ENCODE data around the gene SGMS2. TPM values are rescaled to one million over a fixed set of nuclear protein-coding genes. Genes with fewer than 3 reads are reported as not detected.

Gene SGMS2
- total and polyA plus RNA-seq, 2 donors (not counting 1 experiment from before 2014, with no cell fraction given), result 0.12 TPM; not detected in 1

DNA sequence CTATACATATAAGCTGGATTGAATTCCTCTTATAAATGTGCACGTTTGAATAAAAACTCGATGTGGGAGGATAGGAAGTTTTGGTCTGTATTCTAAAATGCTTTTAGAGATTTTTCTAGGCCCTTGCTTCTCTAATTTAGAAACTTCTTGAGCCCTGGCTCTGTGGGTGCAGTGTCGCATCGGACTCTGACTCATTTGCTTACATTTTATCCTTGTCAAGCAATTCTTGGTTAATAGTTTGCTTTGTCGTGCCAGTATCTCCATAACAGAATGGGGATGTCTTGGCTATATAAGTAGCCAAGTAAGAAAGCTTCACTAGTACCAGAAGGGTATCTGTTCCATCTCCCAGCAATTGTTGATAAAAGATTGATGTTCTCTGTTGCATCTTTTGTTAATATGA lies 10.7 kb downstream of the SGMS2 start:
- CTCF ChIA-PET, result no interaction called here
- no peak overlapping the region for H3K9ac ChIP-seq (ENCODE audit: low read length)
- H3K9me3 ChIP-seq (ENCODE audit: control extremely low read depth in 1 of 3, control insufficient read depth in 2 of 3, insufficient read depth in 1 of 3, low read length in 2 of 3), result no peaks in the 10 kb centered on the region
- no peaks in the 10 kb centered on the region for H3K4me1 ChIP-seq (ENCODE audit: control insufficient read depth in 2 of 2, insufficient read depth in 2 of 2, low read length in 2 of 2)
- H2AFZ ChIP-seq (ENCODE audit: insufficient read depth, low read depth, low read length, poor library complexity, severe bottlenecking), result no peak overlapping the region
- peaks cover 0 to 3% (median 0%) of the 10 kb centered on the region in 4 experiments for H3K27me3 ChIP-seq (replicated peaks in 1 of 4; ENCODE audit: control extremely low read depth in 1 of 4, control insufficient read depth in 3 of 4, insufficient read depth in 4 of 4, low read length in 3 of 4)
- 80% methylated on average over 1 of the region's 5 CpGs for WGBS (ENCODE audit: insufficient coverage)
- no peak for TF ChIP-seq EZH2 (IDR thresholded peaks at IDR 0.05; ENCODE audit: borderline replicate concordance, insufficient read depth, low read depth, low read length, poor library complexity, severe bottlenecking)
- TF ChIP-seq, protein P1, sequence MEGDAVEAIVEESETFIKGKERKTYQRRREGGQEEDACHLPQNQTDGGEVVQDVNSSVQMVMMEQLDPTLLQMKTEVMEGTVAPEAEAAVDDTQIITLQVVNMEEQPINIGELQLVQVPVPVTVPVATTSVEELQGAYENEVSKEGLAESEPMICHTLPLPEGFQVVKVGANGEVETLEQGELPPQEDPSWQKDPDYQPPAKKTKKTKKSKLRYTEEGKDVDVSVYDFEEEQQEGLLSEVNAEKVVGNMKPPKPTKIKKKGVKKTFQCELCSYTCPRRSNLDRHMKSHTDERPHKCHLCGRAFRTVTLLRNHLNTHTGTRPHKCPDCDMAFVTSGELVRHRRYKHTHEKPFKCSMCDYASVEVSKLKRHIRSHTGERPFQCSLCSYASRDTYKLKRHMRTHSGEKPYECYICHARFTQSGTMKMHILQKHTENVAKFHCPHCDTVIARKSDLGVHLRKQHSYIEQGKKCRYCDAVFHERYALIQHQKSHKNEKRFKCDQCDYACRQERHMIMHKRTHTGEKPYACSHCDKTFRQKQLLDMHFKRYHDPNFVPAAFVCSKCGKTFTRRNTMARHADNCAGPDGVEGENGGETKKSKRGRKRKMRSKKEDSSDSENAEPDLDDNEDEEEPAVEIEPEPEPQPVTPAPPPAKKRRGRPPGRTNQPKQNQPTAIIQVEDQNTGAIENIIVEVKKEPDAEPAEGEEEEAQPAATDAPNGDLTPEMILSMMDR (IDR thresholded peaks at IDR 0.05), result no peak
- no peak overlapping the region for H3K4me3 Mint-ChIP-seq
- POLR2A ChIA-PET, result no interaction called here
- intact Hi-C loops (cut with micrococcal nuclease), result no loop called here
- no peaks in the 10 kb centered on the region for H4K20me1 ChIP-seq (ENCODE audit: control insufficient read depth, insufficient read depth, low read length, poor library complexity, severe bottlenecking)
- H3K27ac Mint-ChIP-seq, result no peak overlapping the region
- no peak overlapping the region for H3K27ac ChIP-seq (ENCODE audit: low read length in 2 of 2)
- peaks cover 5% of the 10 kb centered on the region for H3K27me3 Mint-ChIP-seq
- no peaks in the 10 kb centered on the region for H3K9me3 Mint-ChIP-seq (ENCODE audit: insufficient read depth)
- no peaks in the 10 kb centered on the region for H3K4me1 Mint-ChIP-seq
- H3K4me3 ChIP-seq (ENCODE audit: control extremely low read depth in 1 of 5, extremely low read depth in 1 of 5, insufficient read depth in 1 of 5, low read depth in 2 of 5, low read length in 4 of 5), result no peak overlapping the region
- no peaks in the 10 kb centered on the region for H3K79me2 ChIP-seq (ENCODE audit: control insufficient read depth, insufficient read depth, low read length)
- no peak for ATAC-seq (ENCODE audit: low read depth)
- H3K36me3 ChIP-seq (replicated peaks in 1 of 2; ENCODE audit: control extremely low read depth in 1 of 2, control insufficient read depth in 1 of 2, extremely low read depth in 1 of 2, insufficient read depth in 2 of 2, low read length in 1 of 2), result no peaks in the 10 kb centered on the region
- DNase-seq, result no peak
- H3K4me2 ChIP-seq (replicated peaks; ENCODE audit: low read depth, low read length, poor library complexity, severe bottlenecking), result no peak overlapping the region

DNA sequence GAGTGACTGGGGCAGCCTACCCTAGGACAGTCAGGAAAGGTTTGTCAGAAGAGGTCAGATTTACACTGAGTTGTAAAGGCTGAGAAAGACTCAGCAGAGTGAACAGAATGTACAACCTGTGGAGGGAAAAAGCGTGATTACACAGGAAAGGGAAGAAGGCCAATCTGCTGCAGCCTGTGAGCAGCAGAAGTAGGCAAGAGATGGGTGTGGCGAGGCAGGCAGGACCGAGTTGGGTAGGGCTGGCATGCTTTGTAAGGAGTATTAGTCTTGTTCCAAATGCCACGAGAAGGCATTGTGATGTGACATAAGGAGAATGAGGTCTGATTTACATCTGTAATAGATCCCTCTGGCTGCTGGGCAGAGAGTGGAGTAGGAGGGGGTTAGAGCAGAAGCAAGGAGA lies 12.6 kb downstream of the SGMS2 start:
- ATAC-seq (ENCODE audit: low read depth) (no peak), DNase-seq (no peak)
- 83% methylated on average over 4 of the region's 4 CpGs for WGBS (ENCODE audit: insufficient coverage)
- no peaks in the 10 kb centered on the region for H3K4me1 ChIP-seq (ENCODE audit: control insufficient read depth in 2 of 2, insufficient read depth in 2 of 2, low read length in 2 of 2)
- intact Hi-C loops (cut with micrococcal nuclease), result no loop called here
- Mint-ChIP-seq H3K27me3 (peaks cover 7% of the 10 kb centered on the region), H3K27ac (no peak overlapping the region), H3K4me1 (no peaks in the 10 kb centered on the region), H3K9me3 (ENCODE audit: insufficient read depth) (no peaks in the 10 kb centered on the region), H3K4me3 (no peak overlapping the region)
- H4K20me1 ChIP-seq (ENCODE audit: control insufficient read depth, insufficient read depth, low read length, poor library complexity, severe bottlenecking), result no peaks in the 10 kb centered on the region
- no peaks in the 10 kb centered on the region for H3K9me3 ChIP-seq (ENCODE audit: control extremely low read depth in 1 of 3, control insufficient read depth in 2 of 3, insufficient read depth in 1 of 3, low read length in 2 of 3)
- no peak overlapping the region for H3K27ac ChIP-seq (ENCODE audit: low read length in 2 of 2)
- TF ChIP-seq, protein P1 (IDR thresholded peaks at IDR 0.05), result no peak
- TF ChIP-seq EZH2 (IDR thresholded peaks at IDR 0.05; ENCODE audit: borderline replicate concordance, insufficient read depth, low read depth, low read length, poor library complexity, severe bottlenecking), result no peak
- no peak overlapping the region for H3K4me2 ChIP-seq (replicated peaks; ENCODE audit: low read depth, low read length, poor library complexity, severe bottlenecking)
- H3K79me2 ChIP-seq (ENCODE audit: control insufficient read depth, insufficient read depth, low read length), result no peaks in the 10 kb centered on the region
- ChIA-PET POLR2A (no interaction called here), CTCF (no interaction called here)
- no peaks in the 10 kb centered on the region for H3K27me3 ChIP-seq (replicated peaks in 1 of 4; ENCODE audit: control extremely low read depth in 1 of 4, control insufficient read depth in 3 of 4, insufficient read depth in 4 of 4, low read length in 3 of 4)
- H3K9ac ChIP-seq (ENCODE audit: low read length), result no peak overlapping the region
- H2AFZ ChIP-seq (ENCODE audit: insufficient read depth, low read depth, low read length, poor library complexity, severe bottlenecking), result no peak overlapping the region
- no peaks in the 10 kb centered on the region for H3K36me3 ChIP-seq (replicated peaks in 1 of 2; ENCODE audit: control extremely low read depth in 1 of 2, control insufficient read depth in 1 of 2, extremely low read depth in 1 of 2, insufficient read depth in 2 of 2, low read length in 1 of 2)
- no peak overlapping the region for H3K4me3 ChIP-seq (ENCODE audit: control extremely low read depth in 1 of 5, extremely low read depth in 1 of 5, insufficient read depth in 1 of 5, low read depth in 2 of 5, low read length in 4 of 5)

All from B cell (primary cell).